DOHH2 (cell line): ENCODE data around the gene TRAF2.

Source experiments
- EZH2phosphoT487 ChIP-seq: fragments of 200-600 bp; sonication (generic); IDR thresholded peaks from 2 replicates; pipeline ENCODE4 v1.6.1; 2017; ENCODE audit warnings: borderline replicate concordance, mild to moderate bottlenecking, antibody characterized with exemption, low read length, moderate library complexity, mixed read lengths
- TF ChIP-seq, protein P1 (sequence below): fragments of 200-600 bp; sonication (generic); IDR thresholded peaks from one replicate; pipeline ENCODE4 v1.5.1; 2014; ENCODE audit warnings: antibody characterized with exemption, mild to moderate bottlenecking, low read depth, low read length; ENCODE audit not compliant: poor library complexity, severe bottlenecking

- TF ChIP-seq, protein P1, sequence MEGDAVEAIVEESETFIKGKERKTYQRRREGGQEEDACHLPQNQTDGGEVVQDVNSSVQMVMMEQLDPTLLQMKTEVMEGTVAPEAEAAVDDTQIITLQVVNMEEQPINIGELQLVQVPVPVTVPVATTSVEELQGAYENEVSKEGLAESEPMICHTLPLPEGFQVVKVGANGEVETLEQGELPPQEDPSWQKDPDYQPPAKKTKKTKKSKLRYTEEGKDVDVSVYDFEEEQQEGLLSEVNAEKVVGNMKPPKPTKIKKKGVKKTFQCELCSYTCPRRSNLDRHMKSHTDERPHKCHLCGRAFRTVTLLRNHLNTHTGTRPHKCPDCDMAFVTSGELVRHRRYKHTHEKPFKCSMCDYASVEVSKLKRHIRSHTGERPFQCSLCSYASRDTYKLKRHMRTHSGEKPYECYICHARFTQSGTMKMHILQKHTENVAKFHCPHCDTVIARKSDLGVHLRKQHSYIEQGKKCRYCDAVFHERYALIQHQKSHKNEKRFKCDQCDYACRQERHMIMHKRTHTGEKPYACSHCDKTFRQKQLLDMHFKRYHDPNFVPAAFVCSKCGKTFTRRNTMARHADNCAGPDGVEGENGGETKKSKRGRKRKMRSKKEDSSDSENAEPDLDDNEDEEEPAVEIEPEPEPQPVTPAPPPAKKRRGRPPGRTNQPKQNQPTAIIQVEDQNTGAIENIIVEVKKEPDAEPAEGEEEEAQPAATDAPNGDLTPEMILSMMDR, result no peak
- no peak for TF ChIP-seq EZH2phosphoT487
Measured at GRCh38 chr9:136942112-136942880, 56.0 kb downstream of the TRAF2 start.
